ENCODE data around the gene HDAC6. TPM values are rescaled to one million over a fixed set of nuclear protein-coding genes. Genes with fewer than 3 reads are reported as not detected.

Gene HDAC6
- polyA plus RNA-seq, 1 donor from 2014 or later, result 161 TPM

DNA sequence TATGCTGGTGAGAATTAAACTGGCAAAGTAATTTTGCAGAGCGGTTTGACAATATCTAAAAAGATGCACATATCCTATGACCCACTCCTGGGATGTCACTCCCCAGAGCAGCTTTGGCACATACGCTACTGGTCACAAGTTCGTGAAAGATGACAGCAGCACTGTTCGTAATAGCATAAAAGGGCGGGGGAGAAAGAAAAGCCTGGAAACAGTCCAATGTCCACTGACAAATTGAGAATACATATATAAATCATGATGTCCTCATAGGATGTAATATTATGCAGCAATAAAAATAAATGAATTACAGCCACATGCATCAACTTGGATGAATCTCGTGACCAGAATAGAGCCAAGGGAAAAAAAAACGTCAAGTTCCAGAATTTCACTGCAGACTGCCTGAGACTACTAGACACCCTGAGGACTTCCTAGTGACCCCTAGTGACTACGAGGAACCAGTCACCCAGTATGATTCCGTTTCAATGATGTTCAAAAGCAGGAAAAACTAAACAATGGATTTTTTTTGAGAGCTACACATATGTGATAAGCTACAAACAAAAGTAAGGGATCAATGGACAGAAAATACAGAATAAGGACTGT lies 31.8 kb downstream of the HDAC6 start:
- H3K79me2 ChIP-seq (replicated peaks; ENCODE audit: insufficient read depth, low read length), result peaks cover 20% of the 10 kb centered on the region
- no peaks in the 10 kb centered on the region for H4K20me1 ChIP-seq (ENCODE audit: insufficient read depth)
- no peak overlapping the region for H2AFZ ChIP-seq (ENCODE audit: low read depth, low read length)
- no peaks in the 10 kb centered on the region for H3K9me2 ChIP-seq (ENCODE audit: insufficient read depth, low read length)
- peak overlapping the region; percentile 82 for H3K4me2 ChIP-seq (ENCODE audit: low read length)
- H3K9ac ChIP-seq (ENCODE audit: low read length), result peak overlapping the region; percentile 89
- H3K4me3 ChIP-seq (ENCODE audit: low read length), result peak overlapping the region; percentile 84
- H3K36me3 ChIP-seq (ENCODE audit: insufficient read depth, low read length), result no peaks in the 10 kb centered on the region
- peak overlapping the region; percentile 87 for H3K27ac ChIP-seq (ENCODE audit: low read length)
- peaks cover 12% of the 10 kb centered on the region for H3K27me3 ChIP-seq (ENCODE audit: insufficient read depth, low read depth, low read length)
- TF ChIP-seq, protein P1, sequence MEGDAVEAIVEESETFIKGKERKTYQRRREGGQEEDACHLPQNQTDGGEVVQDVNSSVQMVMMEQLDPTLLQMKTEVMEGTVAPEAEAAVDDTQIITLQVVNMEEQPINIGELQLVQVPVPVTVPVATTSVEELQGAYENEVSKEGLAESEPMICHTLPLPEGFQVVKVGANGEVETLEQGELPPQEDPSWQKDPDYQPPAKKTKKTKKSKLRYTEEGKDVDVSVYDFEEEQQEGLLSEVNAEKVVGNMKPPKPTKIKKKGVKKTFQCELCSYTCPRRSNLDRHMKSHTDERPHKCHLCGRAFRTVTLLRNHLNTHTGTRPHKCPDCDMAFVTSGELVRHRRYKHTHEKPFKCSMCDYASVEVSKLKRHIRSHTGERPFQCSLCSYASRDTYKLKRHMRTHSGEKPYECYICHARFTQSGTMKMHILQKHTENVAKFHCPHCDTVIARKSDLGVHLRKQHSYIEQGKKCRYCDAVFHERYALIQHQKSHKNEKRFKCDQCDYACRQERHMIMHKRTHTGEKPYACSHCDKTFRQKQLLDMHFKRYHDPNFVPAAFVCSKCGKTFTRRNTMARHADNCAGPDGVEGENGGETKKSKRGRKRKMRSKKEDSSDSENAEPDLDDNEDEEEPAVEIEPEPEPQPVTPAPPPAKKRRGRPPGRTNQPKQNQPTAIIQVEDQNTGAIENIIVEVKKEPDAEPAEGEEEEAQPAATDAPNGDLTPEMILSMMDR (IDR thresholded peaks at IDR 0.05; ENCODE audit: poor library complexity, severe bottlenecking), result peak; percentile 45
- no peak for TF ChIP-seq RAD21 (conservative IDR thresholded peaks at IDR 0.05)
- H3K9me3 ChIP-seq (ENCODE audit: low read length), result no peaks in the 10 kb centered on the region
- H3F3A ChIP-seq (ENCODE audit: insufficient read depth, low read length, poor library complexity, severe bottlenecking), result no peaks in the 10 kb centered on the region

DNA sequence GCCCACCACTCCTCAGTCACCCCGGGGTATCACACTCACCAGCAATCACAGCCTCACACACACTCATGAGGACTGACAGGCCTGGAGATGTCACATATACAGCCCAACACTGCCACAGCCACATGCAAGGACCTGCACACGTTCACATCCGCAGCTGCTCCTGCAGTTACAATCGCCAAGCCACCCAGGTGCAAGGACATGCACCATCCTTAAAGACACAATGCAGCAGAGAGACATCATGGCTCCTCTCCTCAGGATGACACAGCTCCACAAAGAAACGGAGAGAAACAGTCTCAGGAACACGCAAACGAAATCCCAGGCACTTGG lies 32.5 kb downstream of the HDAC6 start:
- Histone ChIP-seq H3K4me3 (ENCODE audit: low read length) (peak overlapping the region; percentile 84), H4K20me1 (ENCODE audit: insufficient read depth) (no peaks in the 10 kb centered on the region), H3K9me2 (ENCODE audit: insufficient read depth, low read length) (no peaks in the 10 kb centered on the region), H3K36me3 (ENCODE audit: insufficient read depth, low read length) (no peaks in the 10 kb centered on the region), H3K4me2 (ENCODE audit: low read length) (no peak overlapping the region), H3K79me2 (replicated peaks; ENCODE audit: insufficient read depth, low read length) (peaks cover 20% of the 10 kb centered on the region), H2AFZ (ENCODE audit: low read depth, low read length) (no peak overlapping the region), H3K9me3 (ENCODE audit: low read length) (no peaks in the 10 kb centered on the region), H3K9ac (ENCODE audit: low read length) (peak overlapping the region; percentile 89), H3K27ac (ENCODE audit: low read length) (peak overlapping the region; percentile 87), H3K27me3 (ENCODE audit: insufficient read depth, low read depth, low read length) (peaks cover 12% of the 10 kb centered on the region), H3F3A (ENCODE audit: insufficient read depth, low read length, poor library complexity, severe bottlenecking) (no peaks in the 10 kb centered on the region)
- TF ChIP-seq TAF1 (IDR thresholded peaks at IDR 0.05; ENCODE audit: low read depth) (no peak), EP300 (conservative IDR thresholded peaks at IDR 0.05; ENCODE audit: poor library complexity, severe bottlenecking) (no peak), RAD21 (conservative IDR thresholded peaks at IDR 0.05) (no peak), EZH2 (IDR thresholded peaks at IDR 0.05; ENCODE audit: borderline replicate concordance, insufficient read depth, low read length, poor library complexity, severe bottlenecking) (no peak), POLR2AphosphoS5 (IDR thresholded peaks at IDR 0.05) (no peak), MXI1 (conservative IDR thresholded peaks at IDR 0.05; ENCODE audit: poor library complexity, severe bottlenecking) (peak; percentile 46), SMC3 (conservative IDR thresholded peaks at IDR 0.05; ENCODE audit: poor library complexity) (no peak)
- TF ChIP-seq, protein P1 (IDR thresholded peaks at IDR 0.05; ENCODE audit: poor library complexity, severe bottlenecking), result no peak
- TF ChIP-seq, protein P2, sequence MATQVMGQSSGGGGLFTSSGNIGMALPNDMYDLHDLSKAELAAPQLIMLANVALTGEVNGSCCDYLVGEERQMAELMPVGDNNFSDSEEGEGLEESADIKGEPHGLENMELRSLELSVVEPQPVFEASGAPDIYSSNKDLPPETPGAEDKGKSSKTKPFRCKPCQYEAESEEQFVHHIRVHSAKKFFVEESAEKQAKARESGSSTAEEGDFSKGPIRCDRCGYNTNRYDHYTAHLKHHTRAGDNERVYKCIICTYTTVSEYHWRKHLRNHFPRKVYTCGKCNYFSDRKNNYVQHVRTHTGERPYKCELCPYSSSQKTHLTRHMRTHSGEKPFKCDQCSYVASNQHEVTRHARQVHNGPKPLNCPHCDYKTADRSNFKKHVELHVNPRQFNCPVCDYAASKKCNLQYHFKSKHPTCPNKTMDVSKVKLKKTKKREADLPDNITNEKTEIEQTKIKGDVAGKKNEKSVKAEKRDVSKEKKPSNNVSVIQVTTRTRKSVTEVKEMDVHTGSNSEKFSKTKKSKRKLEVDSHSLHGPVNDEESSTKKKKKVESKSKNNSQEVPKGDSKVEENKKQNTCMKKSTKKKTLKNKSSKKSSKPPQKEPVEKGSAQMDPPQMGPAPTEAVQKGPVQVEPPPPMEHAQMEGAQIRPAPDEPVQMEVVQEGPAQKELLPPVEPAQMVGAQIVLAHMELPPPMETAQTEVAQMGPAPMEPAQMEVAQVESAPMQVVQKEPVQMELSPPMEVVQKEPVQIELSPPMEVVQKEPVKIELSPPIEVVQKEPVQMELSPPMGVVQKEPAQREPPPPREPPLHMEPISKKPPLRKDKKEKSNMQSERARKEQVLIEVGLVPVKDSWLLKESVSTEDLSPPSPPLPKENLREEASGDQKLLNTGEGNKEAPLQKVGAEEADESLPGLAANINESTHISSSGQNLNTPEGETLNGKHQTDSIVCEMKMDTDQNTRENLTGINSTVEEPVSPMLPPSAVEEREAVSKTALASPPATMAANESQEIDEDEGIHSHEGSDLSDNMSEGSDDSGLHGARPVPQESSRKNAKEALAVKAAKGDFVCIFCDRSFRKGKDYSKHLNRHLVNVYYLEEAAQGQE (IDR thresholded peaks at IDR 0.05; ENCODE audit: borderline replicate concordance), result peak; percentile 15

Measured in neural cell (in vitro differentiated cells).